HepG2 (cell line): ENCODE results near the gene SFXN5. TPM values are rescaled to one million over a fixed set of nuclear protein-coding genes. Genes with fewer than 3 reads are reported as not detected.

Source experiments
- ATAC-seq: fragments of 200-7000 bp; cut with Tn5 transposase; 3 replicates; pipeline ENCODE4 v1.9.1; 2020; ENCODE audit warnings: mild to moderate bottlenecking, moderate library complexity
- BruUV-seq: library from RNA; stranded (reverse); fragments of 400-500 nt; replicated peaks from 2 replicates; lab custom pipeline; 2021; lab: Mats Ljungman, UMichigan
- CTCF ChIA-PET: fragments of 300-600 bp; formaldehyde crosslinking; extraction: SDS; loops from one replicate; lab custom pipeline; 2021; ENCODE audit warnings: low total read pairs, inconsistent platforms, low intra/inter-chr PET ratio; lab: Yijun Ruan, JAX
- POLR2A ChIA-PET: fragments of 350-600 bp; sonication (Branson Sonifier 250); formaldehyde crosslinking; loops from one replicate; lab custom pipeline; 2020; ENCODE audit warnings: antibody characterized with exemption, inconsistent platforms; lab: Yijun Ruan, JAX
- DNase-seq: peaks from one replicate; pipeline ENCODE4 v3.0.0-alpha.2; 2015; ENCODE audit warnings: low spot score
- FAIRE-seq: peaks from 3 replicates; lab custom pipeline; 2011; peaks lifted over from hg19 to GRCh38; lab: Jason Lieb, UNC
- H2AFZ ChIP-seq: one replicate; pipeline ENCODE4 v1.6.1; 2011; ENCODE audit warnings: low read length, inconsistent platforms
- H3K27ac ChIP-seq: fragments of 300-600 bp; 3 replicates; pipeline ENCODE4 v1.8.0; 2011; ENCODE audit warnings: mixed run types, mild to moderate bottlenecking, mixed read lengths, low read length, inconsistent platforms; ENCODE audit not compliant: insufficient read depth; ENCODE audit errors: extremely low read length
- H3K27me3 ChIP-seq, 2 experiments: fragments of 200-600 bp in 1 of 2; 2 replicates in 1 of 2; 3 replicates in 1 of 2; pipeline versions ENCODE4 v1.6.0 to v1.8.0; 2011; ENCODE audit warnings: low read length in 2 of 2, mild to moderate bottlenecking in 2 of 2, moderate library complexity in 2 of 2, inconsistent platforms in 1 of 2; ENCODE audit not compliant: insufficient read depth in 2 of 2, control insufficient read depth in 1 of 2
- H3K36me3 ChIP-seq, 2 experiments: fragments of 200-600 bp in 1 of 2; replicated peaks in 1 of 2; 2 replicates in 1 of 2; 3 replicates in 1 of 2; pipeline versions ENCODE4 v1.5.1 to v1.8.0; 2011; ENCODE audit warnings: low read length in 2 of 2, inconsistent platforms in 1 of 2; ENCODE audit not compliant: insufficient read depth in 2 of 2, control insufficient read depth in 1 of 2
- H3K4me1 ChIP-seq: 2 replicates; pipeline ENCODE4 v1.5.1; 2012; ENCODE audit warnings: low read length, inconsistent platforms; ENCODE audit not compliant: insufficient read depth
- H3K4me2 ChIP-seq: 2 replicates; pipeline ENCODE4 v1.6.0; 2011; ENCODE audit warnings: low read depth, low read length, inconsistent platforms
- H3K4me3 ChIP-seq, 3 experiments: fragments of 200-600 bp in 1 of 3; sonication (generic), shearing (Covaris generic) in 1 of 3; replicated peaks in 1 of 3; 2 replicates each; pipeline ENCODE4 v1.5.1; 2011 to 2016; ENCODE audit warnings: low read length in 3 of 3, inconsistent platforms in 2 of 3, low read depth in 2 of 3, mild to moderate bottlenecking in 2 of 3, control low read depth in 1 of 3, mixed read lengths in 1 of 3; ENCODE audit not compliant: insufficient read depth in 1 of 3
- H3K79me2 ChIP-seq: one replicate; pipeline ENCODE4 v1.6.1; 2011; ENCODE audit warnings: low read length, inconsistent platforms; ENCODE audit not compliant: insufficient read depth
- H3K9ac ChIP-seq: 2 replicates; pipeline ENCODE4 v1.6.0; 2011; ENCODE audit warnings: mild to moderate bottlenecking, low read depth, low read length, inconsistent platforms; ENCODE audit not compliant: insufficient read depth
- H3K9me3 ChIP-seq: 2 replicates; pipeline ENCODE4 v1.5.1; 2012; ENCODE audit warnings: mild to moderate bottlenecking, low read length
- H4K20me1 ChIP-seq: 2 replicates; pipeline ENCODE4 v1.6.0; 2011; ENCODE audit warnings: inconsistent platforms, mild to moderate bottlenecking, low read length, moderate library complexity; ENCODE audit not compliant: insufficient read depth
- KLF13 ChIP-seq: sonication (generic); formaldehyde crosslinking; IDR thresholded peaks from 2 replicates; pipeline ENCODE4 v1.4.0; 2020; ENCODE audit warnings: mild to moderate bottlenecking, missing genetic modification reagents
- POLR2G ChIP-seq: fragments of 200-400 bp; formaldehyde crosslinking; IDR thresholded peaks from 2 replicates; pipeline ENCODE4 v1.6.1; 2018; ENCODE audit warnings: mild to moderate bottlenecking, low read depth, low read length, moderate library complexity
- WGBS: methylation state at CpG from one replicate; pipeline ENCODE4 v1.1.6; 2017; ENCODE audit warnings: low lambda C conversion rate; 5-methylcytosine and 5-hydroxymethylcytosine counted together
- in situ Hi-C: cut with HindIII; loops from 2 replicates; pipeline ENCODE4 v1.10.0; 2017; ENCODE audit warnings: low pct_unique_long_range_greater_than_20kb; ENCODE audit not compliant: extremely low pct_ligation_motif_present
- intact Hi-C: fragments of 100-400 bp; cut with micrococcal nuclease; formaldehyde crosslinking; loops from one replicate; pipeline ENCODE4 v1.10.0; 2022; ENCODE audit not compliant: unreplicated experiment
- polyA plus RNA-seq, 8 experiments: library from polyadenylated mRNA; depleted of rRNA in 3 of 8; stranded (reverse) in 7 of 8; unstranded in 1 of 8; fragments of >200 nt; fragmentation: Illumina TruSeq in 4 of 8; extraction: Trizol in 4 of 8; gene quantifications; 2 replicates each; pipeline versions ENCODE4 v1.2.1 to v1.2.3, GENCODE V29; 2011 to 2016; ENCODE audit warnings: low read depth in 4 of 8, missing spikeins in 1 of 8, mixed read lengths in 1 of 8; ENCODE audit not compliant: insufficient read depth in 1 of 8
- total RNA-seq, 5 experiments: library from RNA; depleted of rRNA; stranded (reverse); fragments of >200 nt; fragmentation: Illumina TruSeq; extraction: Trizol; gene quantifications; 2 replicates each; pipeline ENCODE4 v1.2.3, GENCODE V29; 2016; ENCODE audit warnings: low read depth in 1 of 5
- TF ChIP-seq, protein P1 (sequence below): sonication (generic); formaldehyde crosslinking; IDR thresholded peaks from 2 replicates; pipeline ENCODE4 v1.4.0; 2020; ENCODE audit warnings: missing genetic modification reagents, mild to moderate bottlenecking, borderline replicate concordance

Gene SFXN5
- total and polyA plus RNA-seq, 2 of the 13 experiments (the other 11 are each of a cell fraction or from before 2014, with no cell fraction given) = 34.9 to 37.4 TPM

DNA sequence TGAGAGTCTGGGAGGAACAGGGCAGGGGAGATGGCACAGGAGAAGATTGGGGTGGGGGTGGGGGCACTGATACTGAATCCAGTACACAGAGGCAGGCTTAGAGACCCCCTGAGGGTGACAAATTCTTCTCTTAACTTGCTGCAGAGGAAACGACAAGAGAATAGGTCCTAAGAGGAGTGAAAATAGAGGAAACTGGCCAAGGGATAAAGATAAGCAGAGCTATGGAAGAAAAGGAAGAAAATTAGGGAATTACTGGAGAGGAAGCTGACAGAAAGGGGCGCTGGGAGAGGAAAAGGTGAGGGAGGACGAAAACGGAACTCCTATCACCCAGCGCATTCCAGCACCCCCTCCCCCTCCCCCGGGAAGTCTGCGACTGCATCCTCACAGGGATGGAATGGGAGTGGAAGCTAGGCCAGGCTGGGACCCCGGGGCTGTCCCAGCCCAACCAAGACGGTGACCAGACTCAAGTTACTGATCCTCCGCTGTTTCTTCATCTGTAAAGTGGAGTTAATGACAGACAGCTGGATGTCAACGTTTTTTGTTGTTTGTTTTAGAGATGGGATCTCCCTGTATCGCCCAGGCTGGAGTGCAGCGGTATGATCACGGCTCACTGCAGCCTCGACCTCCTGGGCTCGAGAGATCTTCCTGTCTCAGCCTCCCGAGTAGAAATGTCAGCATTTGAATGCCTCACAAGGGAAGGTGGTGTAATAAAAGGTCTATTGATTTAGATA lies 156.8 kb downstream of the SFXN5 start:
- no peak for FAIRE-seq
- Histone ChIP-seq H3K4me3 (peak overlapping the region in 1 of 3 experiments; percentile 83; a peak in 1 of 6 replicates), H3K27ac (no peak overlapping the region), H3K9me3 (no peaks in the 10 kb centered on the region), H3K4me2 (peak overlapping the region; percentile 100), H3K27me3 (peaks cover 17 to 78% of the 10 kb centered on the region in 2 experiments), H3K36me3 (no peaks in the 10 kb centered on the region), H3K4me1 (peaks cover 41% of the 10 kb centered on the region)
- no peak for DNase-seq
- CTCF ChIA-PET = no interaction called here
- no peak for ATAC-seq
- POLR2A ChIA-PET = no interaction called here
- BruUV-seq = no TSS peak
- WGBS = 12% methylated on average over 17 of the region's 17 CpGs
- TF ChIP-seq POLR2G (no peak), KLF13 (peak; percentile 19; the same call in 1 of the 2 replicates)
- TF ChIP-seq, all 625 proteins: peak for 1
- no peak overlapping the region for H2AFZ ChIP-seq
- intact Hi-C loops (no loop called here), in situ Hi-C loops (no loop called here)
- no peak overlapping the region for H3K9ac ChIP-seq
- H4K20me1 ChIP-seq = no peaks in the 10 kb centered on the region; the same call in 1 of the 2 replicates
- H3K79me2 ChIP-seq = no peaks in the 10 kb centered on the region

DNA sequence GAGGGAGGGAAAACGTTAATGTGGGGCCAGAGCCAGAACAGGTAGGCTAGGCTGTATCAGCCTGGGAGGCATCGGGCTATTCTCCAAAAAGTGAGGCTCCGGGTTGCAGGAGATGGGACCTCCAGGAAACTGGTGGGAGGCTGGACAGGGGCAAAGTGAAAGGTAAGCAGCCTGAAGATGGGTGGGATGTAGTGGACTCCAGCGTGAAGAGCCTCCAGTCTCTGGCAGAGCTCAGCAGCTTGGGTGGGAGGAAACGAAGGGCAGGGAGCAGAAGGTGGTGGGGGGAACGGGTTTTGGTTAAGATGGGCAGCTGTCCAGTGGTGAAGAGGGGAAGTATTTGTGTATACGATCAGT lies 157.3 kb downstream of the SFXN5 start:
- Histone ChIP-seq H3K79me2 (no peaks in the 10 kb centered on the region), H3K9ac (no peak overlapping the region), H4K20me1 (no peaks in the 10 kb centered on the region; the same call in 1 of the 2 replicates)
- intact Hi-C loops = no loop called here
- no peak for ATAC-seq
- in situ Hi-C loops = no loop called here
- ChIA-PET POLR2A (no interaction called here), CTCF (no interaction called here)
- BruUV-seq = no TSS peak
- 11% methylated on average over 7 of the region's 7 CpGs for WGBS
- TF ChIP-seq, protein P1, sequence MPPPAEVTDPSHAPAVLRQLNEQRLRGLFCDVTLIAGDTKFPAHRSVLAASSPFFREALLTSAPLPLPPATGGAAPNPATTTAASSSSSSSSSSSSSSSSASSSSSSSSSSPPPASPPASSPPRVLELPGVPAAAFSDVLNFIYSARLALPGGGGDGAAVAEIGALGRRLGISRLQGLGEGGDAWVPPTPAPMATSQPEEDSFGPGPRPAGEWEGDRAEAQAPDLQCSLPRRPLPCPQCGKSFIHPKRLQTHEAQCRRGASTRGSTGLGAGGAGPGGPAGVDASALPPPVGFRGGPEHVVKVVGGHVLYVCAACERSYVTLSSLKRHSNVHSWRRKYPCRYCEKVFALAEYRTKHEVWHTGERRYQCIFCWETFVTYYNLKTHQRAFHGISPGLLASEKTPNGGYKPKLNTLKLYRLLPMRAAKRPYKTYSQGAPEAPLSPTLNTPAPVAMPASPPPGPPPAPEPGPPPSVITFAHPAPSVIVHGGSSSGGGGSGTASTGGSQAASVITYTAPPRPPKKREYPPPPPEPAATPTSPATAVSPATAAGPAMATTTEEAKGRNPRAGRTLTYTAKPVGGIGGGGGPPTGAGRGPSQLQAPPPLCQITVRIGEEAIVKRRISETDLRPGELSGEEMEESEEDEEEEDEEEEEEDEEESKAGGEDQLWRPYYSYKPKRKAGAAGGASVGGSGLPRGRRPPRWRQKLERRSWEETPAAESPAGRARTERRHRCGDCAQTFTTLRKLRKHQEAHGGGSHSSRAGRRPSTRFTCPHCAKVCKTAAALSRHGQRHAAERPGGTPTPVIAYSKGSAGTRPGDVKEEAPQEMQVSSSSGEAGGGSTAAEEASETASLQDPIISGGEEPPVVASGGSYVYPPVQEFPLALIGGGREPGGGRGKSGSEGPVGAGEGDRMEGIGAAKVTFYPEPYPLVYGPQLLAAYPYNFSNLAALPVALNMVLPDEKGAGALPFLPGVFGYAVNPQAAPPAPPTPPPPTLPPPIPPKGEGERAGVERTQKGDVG (CRISPR knock-in tag) = no peak
- TF ChIP-seq, all 625 proteins: peak for 0
- DNase-seq (no peak), FAIRE-seq (no peak)
- Histone ChIP-seq H3K9me3 (no peaks in the 10 kb centered on the region), H3K27me3 (peaks cover 17 to 77% of the 10 kb centered on the region in 2 experiments), H3K4me2 (no peak overlapping the region), H3K4me3 (no peak overlapping the region), H3K4me1 (peaks cover 41% of the 10 kb centered on the region), H3K36me3 (no peaks in the 10 kb centered on the region), H2AFZ (no peak overlapping the region), H3K27ac (no peak overlapping the region)
